ENCODE results near the gene ADD1. TPM values are rescaled to one million over a fixed set of nuclear protein-coding genes. Genes with fewer than 3 reads are reported as not detected.

Gene ADD1
- total and polyA plus RNA-seq, 11 donors: 179 to 275 (median 215) TPM

GRCh38 chr4:2812612-2813354 lies 30.9 kb upstream of the ADD1 start:
- Histone ChIP-seq H3K36me3 (peaks cover 0 to 37% (median 0%) of the 10 kb centered on the region in 9 donors), H3K27me3 (no peaks in the 10 kb centered on the region), H3K4me3 (peak overlapping the region in 11 of 12 donors; percentile 8 to 74 (median 53)), H3K4me1 (peaks cover 15 to 95% (median 53%) of the 10 kb centered on the region in 12 donors), H3K9me3 (peaks cover 0 to 8% (median 0%) of the 10 kb centered on the region in 12 donors), H3K27ac (peak overlapping the region; percentile 61 to 94 (median 82))
- WGBS, 4 donors: 40 to 55% (median 45%) methylated on average over 18 to 20 of the region's 20 CpGs
- no peak for TF ChIP-seq CTCF (IDR thresholded peaks at IDR 0.05)
- intact Hi-C loops (cut with DNase I): no loop called here
- ATAC-seq (peak in 1 of 4 donors; percentile 32), DNase-seq (no peak)

- peak overlapping the region in 8 of 12 donors; percentile 64 to 94 (median 85) for H3K27ac ChIP-seq
- TF ChIP-seq POLR2A (IDR thresholded peaks at IDR 0.05) (no peak), CTCF (IDR thresholded peaks at IDR 0.05) (no peak)
- H3K27me3 ChIP-seq: no peaks in the 10 kb centered on the region
- peak overlapping the region in 10 of 12 donors; percentile 37 to 74 (median 54) for H3K4me3 ChIP-seq
- ATAC-seq (no peak), DNase-seq (no peak)
- peaks cover 15 to 94% (median 48%) of the 10 kb centered on the region in 12 donors for H3K4me1 ChIP-seq
- WGBS, 4 donors: 76 to 84% (median 81%) methylated on average over 12 to 17 of the region's 17 CpGs
- peaks cover 0 to 8% (median 0%) of the 10 kb centered on the region in 12 donors for H3K9me3 ChIP-seq
- intact Hi-C loops (cut with DNase I): no loop called here
- H3K36me3 ChIP-seq: peaks cover 0 to 33% (median 0%) of the 10 kb centered on the region in 9 donors
Measured at GRCh38 chr4:2813446-2814405, 29.9 kb upstream of the ADD1 start.

- Histone ChIP-seq H3K27me3 (no peaks in the 10 kb centered on the region), H3K9me3 (peaks cover 0 to 8% (median 0%) of the 10 kb centered on the region in 12 donors), H3K4me3 (peak overlapping the region in 1 of 12 donors; percentile 74), H3K4me1 (peaks cover 13 to 95% (median 43%) of the 10 kb centered on the region in 12 donors), H3K27ac (peak overlapping the region in 1 of 12 donors; percentile 94), H3K36me3 (peaks cover 0 to 41% (median 0%) of the 10 kb centered on the region in 9 donors)
- 74 to 94% (median 84%) methylated on average over 6 to 7 of the region's 7 CpGs for WGBS, 4 donors
- DNase-seq (no peak), ATAC-seq (no peak)
- intact Hi-C loops (cut with DNase I): no loop called here
- no peak for TF ChIP-seq POLR2A (IDR thresholded peaks at IDR 0.05)
- no peak for TF ChIP-seq CTCF (IDR thresholded peaks at IDR 0.05)
Measured at GRCh38 chr4:2814627-2815270, 28.9 kb upstream of the ADD1 start.

Data from heart left ventricle (tissue), 16 donors.